ENCODE results near the gene DLG2. TPM values are rescaled to one million over a fixed set of nuclear protein-coding genes. Genes with fewer than 3 reads are reported as not detected.

The DLG2 gene
- total RNA-seq, 1 donor from 2014 or later: 6.7 TPM

- DNase-seq (ENCODE audit: low spot score in 2 of 2, unreplicated experiment in 2 of 2): no peak
- Mint-ChIP-seq H3K4me3 (no peak overlapping the region), H3K27me3 (ENCODE audit: low read depth) (peaks cover 2% of the 10 kb centered on the region), H3K4me1 (peaks cover 8% of the 10 kb centered on the region), H3K27ac (no peak overlapping the region), H3K9me3 (no peaks in the 10 kb centered on the region), H3K36me3 (no peaks in the 10 kb centered on the region)
- TF ChIP-seq CTCF (IDR thresholded peaks at IDR 0.05; ENCODE audit: unreplicated experiment): no peak
Measured at GRCh38 chr11:84628871-84629620, 998.1 kb downstream of the DLG2 start.

GRCh38 chr11:84626256-84626655, 1000.9 kb downstream of the DLG2 start:
- H3K27ac Mint-ChIP-seq: no peak overlapping the region
- no peaks in the 10 kb centered on the region for H3K9me3 Mint-ChIP-seq
- peaks cover 6% of the 10 kb centered on the region for H3K27me3 Mint-ChIP-seq (ENCODE audit: low read depth)
- H3K4me1 Mint-ChIP-seq: peaks cover 8% of the 10 kb centered on the region
- H3K36me3 Mint-ChIP-seq: no peaks in the 10 kb centered on the region
- no peak overlapping the region for H3K4me3 Mint-ChIP-seq
- TF ChIP-seq CTCF (IDR thresholded peaks at IDR 0.05; ENCODE audit: unreplicated experiment): no peak
- no peak for DNase-seq (ENCODE audit: low spot score in 2 of 2, unreplicated experiment in 2 of 2)

- Mint-ChIP-seq H3K9me3 (no peaks in the 10 kb centered on the region), H3K36me3 (no peaks in the 10 kb centered on the region), H3K27ac (no peak overlapping the region), H3K27me3 (ENCODE audit: low read depth) (peaks cover 2% of the 10 kb centered on the region), H3K4me3 (no peak overlapping the region), H3K4me1 (no peaks in the 10 kb centered on the region)
- DNase-seq (ENCODE audit: low spot score in 2 of 2, unreplicated experiment in 2 of 2): no peak
- TF ChIP-seq CTCF (IDR thresholded peaks at IDR 0.05; ENCODE audit: unreplicated experiment): no peak
Measured at GRCh38 chr11:84612645-84613044, 1014.5 kb downstream of the DLG2 start.

- no peak for DNase-seq (ENCODE audit: low spot score in 2 of 2, unreplicated experiment in 2 of 2)
- no peaks in the 10 kb centered on the region for H3K27me3 Mint-ChIP-seq (ENCODE audit: low read depth)
- H3K4me3 Mint-ChIP-seq: no peak overlapping the region
- no peak overlapping the region for H3K27ac Mint-ChIP-seq
- H3K9me3 Mint-ChIP-seq: no peaks in the 10 kb centered on the region
- no peak for TF ChIP-seq CTCF (IDR thresholded peaks at IDR 0.05; ENCODE audit: unreplicated experiment)
- no peaks in the 10 kb centered on the region for H3K4me1 Mint-ChIP-seq
- no peaks in the 10 kb centered on the region for H3K36me3 Mint-ChIP-seq
Measured at GRCh38 chr11:84608837-84609196, 1018.3 kb downstream of the DLG2 start.

- no peaks in the 10 kb centered on the region for H3K36me3 Mint-ChIP-seq
- DNase-seq (ENCODE audit: low spot score in 2 of 2, unreplicated experiment in 2 of 2): no peak
- H3K4me1 Mint-ChIP-seq: no peaks in the 10 kb centered on the region
- no peak overlapping the region for H3K4me3 Mint-ChIP-seq
- H3K27ac Mint-ChIP-seq: no peak overlapping the region
- H3K9me3 Mint-ChIP-seq: no peaks in the 10 kb centered on the region
- no peaks in the 10 kb centered on the region for H3K27me3 Mint-ChIP-seq (ENCODE audit: low read depth)
- no peak for TF ChIP-seq CTCF (IDR thresholded peaks at IDR 0.05; ENCODE audit: unreplicated experiment)
Measured at GRCh38 chr11:84607975-84608836, 1018.9 kb downstream of the DLG2 start.

Measured in mesothelial cell of epicardium (in vitro differentiated cells).